Activated CD4-positive, alpha-beta T cell treated with anti-CD3 and anti-CD28 coated beads, Interleukin-2, Interleukin-6, amounts not matched to agents 100 ng/mL and 50 ng/mL, durations not matched to agents 16 hours and 8 hours (primary cell): ENCODE measurements around the gene ZBTB40.

Source experiments
- DNase-seq: peaks from one replicate; pipeline ENCODE4 v3.0.0-alpha.2; 2020

Gene ZBTB40

DNA sequence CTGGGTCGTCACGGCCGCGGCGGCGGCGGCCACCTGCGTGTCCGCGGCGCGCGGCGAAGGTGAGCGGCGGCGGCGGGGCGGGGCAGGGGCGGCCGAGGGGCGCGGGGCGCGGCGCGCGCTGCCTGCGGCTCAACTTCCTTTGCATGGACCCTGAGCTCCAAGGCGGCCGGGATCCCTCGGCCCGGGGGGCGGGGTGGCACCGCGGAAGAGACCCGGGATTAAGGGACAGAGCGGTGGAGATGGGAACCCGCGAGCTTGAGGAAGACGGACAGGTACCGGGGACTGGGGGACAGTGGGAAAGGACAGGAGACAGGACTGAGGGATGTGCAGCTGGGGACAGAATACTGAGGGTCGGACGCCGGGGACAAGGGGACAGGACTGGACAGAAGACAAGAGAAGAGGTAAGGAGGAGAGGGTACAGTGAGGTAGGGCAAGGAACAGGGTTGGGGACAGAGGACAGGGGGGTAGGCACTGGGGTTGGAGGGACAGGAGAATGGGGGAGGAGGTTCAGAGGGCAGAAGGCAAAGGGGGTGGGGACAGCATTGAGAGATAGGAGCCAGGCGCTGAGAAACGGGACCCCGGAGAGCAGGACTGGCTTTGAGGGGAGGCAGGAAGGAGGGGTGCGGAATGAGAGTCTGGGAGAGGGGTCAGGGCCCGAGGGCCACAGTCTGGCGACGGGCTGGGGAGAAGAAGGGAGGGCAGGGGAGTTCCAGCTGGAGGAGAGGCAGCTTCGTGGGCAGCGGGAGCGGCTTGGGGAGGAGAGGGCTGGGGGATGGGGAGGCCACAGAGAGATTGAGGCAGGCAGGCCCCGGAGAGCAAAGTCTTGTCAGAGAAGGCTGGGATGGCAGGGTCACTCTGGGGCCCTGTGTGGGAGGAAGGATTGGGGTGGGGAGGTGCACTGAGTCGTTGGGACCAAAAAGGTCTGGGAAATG lies 112.3 kb downstream of the ZBTB40 start:
- no peak for DNase-seq

DNA sequence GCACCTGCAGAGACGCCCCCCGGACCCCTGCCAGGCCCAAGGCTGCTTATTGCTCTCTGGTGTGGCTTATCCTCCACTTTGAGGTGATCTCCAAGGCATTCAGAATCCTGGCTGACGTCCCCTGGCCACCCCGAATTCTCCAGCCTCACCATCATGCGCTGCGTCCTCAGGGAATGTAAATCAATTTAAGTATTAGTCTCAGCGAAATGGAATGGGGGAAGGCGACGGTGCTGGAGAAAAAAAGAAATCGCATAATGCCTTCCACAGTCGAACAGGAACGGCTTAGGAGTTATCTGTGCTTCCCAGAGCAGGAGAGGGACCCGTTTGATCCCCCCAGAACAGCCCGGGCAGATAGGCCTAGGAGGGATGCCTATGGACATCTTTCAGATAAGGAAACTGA lies 114.5 kb downstream of the ZBTB40 start:
- DNase-seq = no peak

DNA sequence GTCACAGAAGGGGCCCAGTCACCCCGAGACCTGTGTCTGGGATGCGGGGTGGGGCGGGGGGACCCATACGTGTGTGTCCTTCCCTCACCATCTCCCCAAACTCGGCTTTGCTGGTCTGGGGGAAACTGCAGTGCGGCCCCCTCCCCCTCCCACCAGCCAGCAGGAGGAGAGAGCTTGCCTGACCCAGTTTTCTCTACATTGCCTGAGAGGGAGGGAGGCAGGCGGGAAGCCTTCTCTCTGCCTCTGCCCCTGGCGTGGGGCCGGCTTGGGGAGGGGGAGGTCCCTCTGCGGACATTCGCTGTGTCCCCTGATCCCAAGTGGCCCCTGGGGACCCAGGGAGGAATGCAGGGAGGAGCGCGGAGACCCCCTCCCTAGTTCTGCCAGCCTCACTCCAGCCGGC lies 115.5 kb downstream of the ZBTB40 start:
- no peak for DNase-seq

DNA sequence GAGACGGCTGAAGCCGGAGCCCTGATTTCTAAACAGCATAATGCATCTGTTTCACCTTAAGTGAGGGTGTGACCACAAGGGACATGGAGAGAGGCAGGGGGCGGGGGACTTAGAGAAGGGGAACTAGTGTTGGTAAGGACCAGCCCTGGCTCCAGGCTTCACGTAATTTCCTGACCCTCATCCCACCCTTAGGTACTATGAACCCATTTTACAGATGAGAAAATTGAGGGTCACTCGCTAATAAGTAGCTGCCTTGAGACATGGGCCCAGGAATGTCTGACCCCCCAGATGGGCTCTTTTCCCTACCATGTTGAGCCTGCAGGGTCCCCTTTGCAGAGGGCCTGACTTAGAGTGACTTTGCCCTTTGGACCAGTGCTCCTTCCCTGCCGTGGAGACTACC lies 116.3 kb downstream of the ZBTB40 start:
- no peak for DNase-seq

DNA sequence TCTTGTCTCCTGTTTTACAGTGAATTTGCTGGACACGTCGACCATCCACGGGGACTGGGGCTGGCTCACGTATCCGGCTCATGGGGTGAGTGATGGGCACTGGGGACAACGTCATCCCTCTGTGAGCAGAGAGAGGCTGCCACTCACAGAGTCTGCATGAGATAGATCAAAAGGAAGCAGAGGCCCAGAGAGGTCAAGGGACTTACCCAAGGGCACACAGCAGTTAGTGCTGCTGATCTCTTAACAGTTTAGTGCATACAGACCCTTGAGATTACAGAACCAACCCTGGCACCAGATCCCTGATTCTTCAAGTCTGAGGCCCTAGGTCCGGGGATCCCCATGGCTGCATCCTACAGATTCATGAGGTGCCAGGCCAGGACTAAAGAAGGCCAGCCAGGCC lies 117.6 kb downstream of the ZBTB40 start:
- DNase-seq = no peak

DNA sequence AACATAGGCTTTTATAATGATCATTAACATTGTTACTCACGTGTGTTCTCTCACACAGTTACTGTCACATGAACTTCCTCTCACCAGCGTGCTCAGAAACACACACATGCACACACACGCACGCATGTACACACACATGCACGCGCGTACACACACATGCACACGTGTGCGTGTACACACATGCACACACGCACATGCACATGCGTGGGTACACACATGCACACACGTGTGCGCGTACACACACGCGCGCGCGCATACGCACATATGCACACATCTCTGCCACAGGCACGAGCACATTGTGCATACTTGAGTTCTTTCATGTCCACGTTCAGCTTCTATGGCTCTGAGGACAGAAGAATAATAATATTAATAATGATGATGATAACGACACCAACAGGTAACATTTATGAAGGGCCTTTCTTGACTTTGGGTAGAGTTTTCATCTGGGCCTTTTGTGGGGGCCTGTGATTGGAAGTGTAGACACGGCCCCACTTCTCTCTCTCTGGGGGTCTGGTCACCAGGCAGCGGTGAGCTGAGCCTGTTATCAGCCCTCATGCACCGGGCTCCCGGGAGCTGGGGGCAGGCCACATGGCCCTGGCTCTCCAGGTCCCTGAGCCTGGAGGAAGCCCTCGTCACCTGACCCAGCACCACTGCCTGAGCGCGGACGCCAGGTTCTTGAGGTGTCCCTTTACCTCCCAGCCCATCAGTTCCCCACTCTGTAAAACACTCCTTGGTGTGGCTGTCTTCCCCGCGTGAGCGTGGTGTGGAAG lies 118.7 kb downstream of the ZBTB40 start:
- no peak for DNase-seq

DNA sequence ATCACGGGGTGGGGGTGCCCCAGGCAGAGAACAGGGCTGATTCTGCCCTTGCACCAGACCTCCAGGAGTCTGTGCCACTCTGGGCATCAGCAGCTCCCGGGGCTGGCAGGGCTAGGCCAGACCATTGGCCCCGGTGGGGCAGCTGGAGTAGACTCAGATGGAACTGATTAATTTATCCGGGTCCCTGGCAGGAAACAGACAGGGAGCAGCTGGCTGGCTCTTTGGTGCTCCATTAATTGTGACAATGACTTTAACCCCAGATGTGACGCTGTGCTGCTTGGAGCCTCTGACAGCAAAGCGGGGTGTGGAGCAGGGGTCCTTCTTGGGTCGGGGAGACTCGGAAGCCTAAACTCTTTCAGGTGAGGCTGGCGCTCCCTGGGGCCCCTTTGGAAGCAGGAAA lies 121.2 kb downstream of the ZBTB40 start:
- DNase-seq = no peak

DNA sequence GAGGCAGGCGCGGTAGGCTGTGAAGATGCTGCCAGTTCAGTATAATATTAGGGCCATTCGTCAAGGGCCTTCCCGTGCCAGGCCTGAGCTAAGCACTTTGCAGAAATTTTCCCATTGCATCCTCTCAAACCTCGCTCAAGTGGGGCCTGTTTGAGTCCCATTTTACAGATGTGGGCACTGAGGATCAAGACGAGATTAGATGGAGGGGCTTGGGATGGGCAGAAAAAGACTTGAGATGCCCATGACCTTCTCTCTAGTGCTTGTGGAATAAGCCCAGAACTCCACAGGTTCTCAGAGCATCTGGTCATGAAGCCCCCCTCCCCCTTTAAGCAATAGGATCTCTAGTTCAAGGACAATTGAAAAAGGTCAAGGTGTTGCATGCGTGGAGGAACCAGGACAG lies 121.6 kb downstream of the ZBTB40 start:
- no peak for DNase-seq

DNA sequence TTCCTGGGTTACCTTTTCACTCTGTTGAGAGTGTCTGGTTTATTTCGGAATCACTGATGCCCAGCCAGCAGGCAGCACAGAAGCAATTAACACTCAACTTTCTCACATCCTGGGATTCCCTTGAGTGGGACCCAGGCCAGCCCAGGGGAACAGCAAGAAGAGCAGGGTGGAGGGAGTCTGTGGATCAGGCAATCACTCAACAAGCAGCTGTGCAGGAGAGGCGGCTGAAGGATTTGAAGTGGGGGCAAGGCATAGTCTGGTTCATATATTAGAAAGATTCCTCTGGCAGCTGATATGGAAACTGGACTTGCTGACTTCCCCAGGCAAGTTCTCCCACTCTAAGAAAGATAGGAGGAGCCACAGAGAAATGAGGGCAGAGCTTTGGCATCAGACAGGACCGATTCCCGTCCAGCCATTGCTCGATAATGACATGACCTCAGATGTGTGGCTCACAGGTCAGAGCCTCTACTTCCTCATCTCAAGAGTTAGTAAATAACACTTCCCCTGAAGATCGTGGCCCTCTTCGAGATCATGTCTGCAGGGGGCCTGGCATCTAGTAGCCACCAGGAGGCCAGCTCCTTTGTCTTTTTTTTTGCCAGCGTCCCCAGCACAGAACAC lies 124.0 kb downstream of the ZBTB40 start:
- DNase-seq = no peak

DNA sequence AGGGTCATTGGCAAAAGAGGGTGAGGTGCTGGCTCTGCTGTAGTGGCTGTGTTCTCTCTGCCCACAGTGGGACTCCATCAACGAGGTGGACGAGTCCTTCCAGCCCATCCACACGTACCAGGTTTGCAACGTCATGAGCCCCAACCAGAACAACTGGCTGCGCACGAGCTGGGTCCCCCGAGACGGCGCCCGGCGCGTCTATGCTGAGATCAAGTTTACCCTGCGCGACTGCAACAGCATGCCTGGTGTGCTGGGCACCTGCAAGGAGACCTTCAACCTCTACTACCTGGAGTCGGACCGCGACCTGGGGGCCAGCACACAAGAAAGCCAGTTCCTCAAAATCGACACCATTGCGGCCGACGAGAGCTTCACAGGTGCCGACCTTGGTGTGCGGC lies 124.5 kb downstream of the ZBTB40 start:
- no peak for DNase-seq

DNA sequence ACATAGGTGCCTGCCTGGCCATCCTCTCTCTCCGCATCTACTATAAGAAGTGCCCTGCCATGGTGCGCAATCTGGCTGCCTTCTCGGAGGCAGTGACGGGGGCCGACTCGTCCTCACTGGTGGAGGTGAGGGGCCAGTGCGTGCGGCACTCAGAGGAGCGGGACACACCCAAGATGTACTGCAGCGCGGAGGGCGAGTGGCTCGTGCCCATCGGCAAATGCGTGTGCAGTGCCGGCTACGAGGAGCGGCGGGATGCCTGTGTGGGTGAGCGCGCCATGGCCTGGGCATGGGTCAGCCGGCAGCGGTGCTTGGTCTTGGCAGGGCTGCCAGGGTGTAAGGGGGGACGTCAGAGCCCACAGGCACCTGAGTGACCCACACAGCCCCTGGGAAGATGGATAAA lies 125.0 kb downstream of the ZBTB40 start:
- no peak for DNase-seq

DNA sequence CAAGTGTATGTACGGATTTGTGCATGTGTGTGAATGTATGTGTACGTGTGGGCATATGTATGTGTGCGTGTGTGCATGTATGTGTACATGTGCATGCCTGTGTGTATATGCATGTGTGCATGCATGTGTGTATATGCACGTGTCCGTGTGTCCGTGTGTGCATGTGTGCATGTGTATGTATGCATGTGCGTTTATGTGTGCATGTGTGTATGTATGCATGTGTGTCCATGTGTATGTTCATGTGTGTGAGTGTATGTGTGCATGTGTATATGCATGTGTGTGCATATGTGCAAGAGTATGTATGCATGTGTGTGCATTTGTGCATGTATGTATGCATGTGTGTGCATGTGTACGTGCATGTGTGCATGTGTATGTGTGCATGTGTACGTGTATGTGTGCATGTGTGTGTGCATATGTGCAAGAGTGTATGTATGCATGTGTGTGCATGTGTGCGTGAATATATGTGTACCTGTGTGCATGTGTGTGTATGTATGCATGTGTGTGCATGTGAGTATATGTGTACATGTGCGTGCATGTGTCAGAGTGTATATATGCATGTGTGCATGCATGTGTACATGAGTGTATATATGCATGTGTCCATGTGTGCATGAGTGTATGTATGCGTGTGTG lies 127.2 kb downstream of the ZBTB40 start:
- DNase-seq = no peak

DNA sequence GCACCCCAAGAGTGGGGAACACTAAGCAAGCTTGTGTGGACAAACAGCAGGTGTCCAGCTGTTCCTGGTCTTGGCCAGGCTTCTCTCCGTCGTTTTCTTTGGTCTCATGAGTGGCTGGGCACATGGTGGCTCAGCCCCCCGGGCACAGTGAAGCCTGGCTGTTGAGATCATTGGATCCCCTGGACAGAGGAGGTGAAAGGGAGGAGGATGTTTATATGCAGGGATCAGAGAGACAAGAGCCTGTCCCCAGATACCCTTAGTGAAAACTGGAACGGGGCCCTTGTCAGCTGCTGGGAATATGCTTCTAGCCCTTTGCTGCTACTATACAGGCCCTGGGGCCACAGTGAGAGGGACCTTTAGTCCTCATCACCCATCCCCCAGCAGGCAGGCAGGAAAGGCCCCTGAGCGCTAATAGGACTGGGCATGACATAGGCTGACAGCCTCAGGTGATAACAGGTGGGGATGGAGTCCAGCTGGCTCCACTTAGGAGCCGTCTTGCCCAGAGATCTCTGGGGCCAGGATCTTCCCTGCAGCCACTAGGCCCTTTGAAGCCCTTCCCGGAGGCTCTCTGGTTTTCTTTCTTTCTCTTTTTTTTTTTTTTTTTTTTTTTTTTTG lies 128.0 kb downstream of the ZBTB40 start:
- DNase-seq = no peak
